Hepatocyte (in vitro differentiated cells): ENCODE measurements around the gene TUBA4B.

Experiments
- EZH2 ChIP-seq: fragments of 200-600 bp; sonication (generic); IDR thresholded peaks from 2 replicates; pipeline ENCODE4 v1.6.1; 2016; ENCODE audit warnings: antibody characterized with exemption, mild to moderate bottlenecking, borderline replicate concordance
- TF ChIP-seq, protein P1 (sequence below): fragments of 200-600 bp; sonication (generic); IDR thresholded peaks from 2 replicates; pipeline ENCODE4 v1.5.1; 2016; ENCODE audit warnings: antibody characterized with exemption, mild to moderate bottlenecking; ENCODE audit not compliant: poor library complexity

- TF ChIP-seq, protein P1, sequence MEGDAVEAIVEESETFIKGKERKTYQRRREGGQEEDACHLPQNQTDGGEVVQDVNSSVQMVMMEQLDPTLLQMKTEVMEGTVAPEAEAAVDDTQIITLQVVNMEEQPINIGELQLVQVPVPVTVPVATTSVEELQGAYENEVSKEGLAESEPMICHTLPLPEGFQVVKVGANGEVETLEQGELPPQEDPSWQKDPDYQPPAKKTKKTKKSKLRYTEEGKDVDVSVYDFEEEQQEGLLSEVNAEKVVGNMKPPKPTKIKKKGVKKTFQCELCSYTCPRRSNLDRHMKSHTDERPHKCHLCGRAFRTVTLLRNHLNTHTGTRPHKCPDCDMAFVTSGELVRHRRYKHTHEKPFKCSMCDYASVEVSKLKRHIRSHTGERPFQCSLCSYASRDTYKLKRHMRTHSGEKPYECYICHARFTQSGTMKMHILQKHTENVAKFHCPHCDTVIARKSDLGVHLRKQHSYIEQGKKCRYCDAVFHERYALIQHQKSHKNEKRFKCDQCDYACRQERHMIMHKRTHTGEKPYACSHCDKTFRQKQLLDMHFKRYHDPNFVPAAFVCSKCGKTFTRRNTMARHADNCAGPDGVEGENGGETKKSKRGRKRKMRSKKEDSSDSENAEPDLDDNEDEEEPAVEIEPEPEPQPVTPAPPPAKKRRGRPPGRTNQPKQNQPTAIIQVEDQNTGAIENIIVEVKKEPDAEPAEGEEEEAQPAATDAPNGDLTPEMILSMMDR: no peak
- no peak for TF ChIP-seq EZH2
Observed at GRCh38 chr2:219266886-219267285, 13.8 kb downstream of the TUBA4B start.
